Thyroid gland (tissue), 4 donors: ENCODE data around the gene DTD1.

Experiments used
- CTCF ChIP-seq, 6 experiments: fragments of 200-600 bp in 3 of 6; fragments of 450-650 bp in 3 of 6; sonication (generic) in 3 of 6; IDR thresholded peaks; one replicate each; pipeline ENCODE4 v1.5.1; 2016 to 2019; ENCODE audit warnings: antibody characterized with exemption in 6 of 6, mild to moderate bottlenecking in 2 of 6, inconsistent platforms in 1 of 6, moderate library complexity in 1 of 6
- POLR2A ChIP-seq, 2 donors: fragments of 450-650 bp; IDR thresholded peaks; one replicate each; pipeline ENCODE4 v1.6.1; 2017; ENCODE audit warnings: antibody characterized with exemption in 2 of 2, mild to moderate bottlenecking in 2 of 2, moderate library complexity in 1 of 2

GRCh38 chr20:18712131-18712530 is 124.3 kb downstream of the DTD1 start:
- no peak for TF ChIP-seq POLR2A (IDR thresholded peaks at IDR 0.05)
- no peak for TF ChIP-seq CTCF (IDR thresholded peaks at IDR 0.05)
